ENCODE data around the gene HNRNPUL1.
A peak's percentile ranks its signal among the peaks of the same experiment; 100 is the strongest.

The HNRNPUL1 gene

DNA sequence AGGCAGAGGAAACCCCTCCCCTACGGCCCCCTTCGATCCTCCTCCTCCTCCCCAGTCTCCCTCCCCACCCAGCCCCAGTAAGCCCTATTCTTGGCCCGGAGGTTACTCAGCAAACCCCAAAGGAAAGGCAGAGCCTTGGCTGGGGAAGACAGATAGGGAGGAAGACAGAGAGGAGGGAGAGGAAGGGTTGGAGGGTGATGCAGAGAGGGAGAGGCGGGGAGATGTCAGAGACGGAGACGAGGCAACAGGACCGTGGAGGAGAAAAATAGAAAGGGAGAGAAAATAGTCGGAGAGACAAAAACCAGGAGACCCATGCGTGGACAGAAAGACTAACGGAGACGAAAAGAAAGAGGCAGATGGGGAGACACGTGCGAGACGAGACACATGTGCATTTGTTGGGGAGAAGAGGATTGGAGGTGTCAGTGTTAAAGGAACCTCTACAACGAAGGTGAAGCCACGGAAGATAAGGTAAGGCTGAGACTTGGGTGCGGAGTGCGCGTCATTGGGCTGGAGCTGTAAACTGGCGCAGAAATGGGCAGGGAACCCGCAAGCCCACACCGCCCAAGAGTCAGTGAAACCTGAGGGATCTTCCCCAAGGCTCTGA is 86.7 kb downstream of the HNRNPUL1 start:
- Histone ChIP-seq H3K4me3 (ENCODE audit: low read depth, low read length, poor library complexity, severe bottlenecking) (peak overlapping the region; percentile 98), H3K4me1 (ENCODE audit: insufficient read depth, low read length, severe bottlenecking) (peaks cover 22% of the 10 kb centered on the region), H3K79me2 (ENCODE audit: insufficient read depth, low read length) (peaks cover 14% of the 10 kb centered on the region), H2AFZ (ENCODE audit: low read length) (no peak overlapping the region), H3K36me3 (ENCODE audit: insufficient read depth, low read length) (peaks cover 13% of the 10 kb centered on the region), H3K27ac (ENCODE audit: low read depth, low read length, poor library complexity, severe bottlenecking) (peak overlapping the region; percentile 65), H3K9ac (ENCODE audit: low read length) (peak overlapping the region; percentile 98), H3K27me3 (ENCODE audit: insufficient read depth, low read length) (no peaks in the 10 kb centered on the region), H4K20me1 (ENCODE audit: insufficient read depth, low read length) (no peaks in the 10 kb centered on the region), H3F3A (ENCODE audit: insufficient read depth, low read length) (no peaks in the 10 kb centered on the region), H3K9me3 (ENCODE audit: low read length) (no peaks in the 10 kb centered on the region), H3K4me2 (ENCODE audit: low read length) (peak overlapping the region; percentile 90), H3K9me2 (ENCODE audit: low read depth, low read length) (no peaks in the 10 kb centered on the region)
- no peak for TF ChIP-seq EZH2 (IDR thresholded peaks at IDR 0.05; ENCODE audit: borderline replicate concordance, low read length)
- TF ChIP-seq, protein P1, sequence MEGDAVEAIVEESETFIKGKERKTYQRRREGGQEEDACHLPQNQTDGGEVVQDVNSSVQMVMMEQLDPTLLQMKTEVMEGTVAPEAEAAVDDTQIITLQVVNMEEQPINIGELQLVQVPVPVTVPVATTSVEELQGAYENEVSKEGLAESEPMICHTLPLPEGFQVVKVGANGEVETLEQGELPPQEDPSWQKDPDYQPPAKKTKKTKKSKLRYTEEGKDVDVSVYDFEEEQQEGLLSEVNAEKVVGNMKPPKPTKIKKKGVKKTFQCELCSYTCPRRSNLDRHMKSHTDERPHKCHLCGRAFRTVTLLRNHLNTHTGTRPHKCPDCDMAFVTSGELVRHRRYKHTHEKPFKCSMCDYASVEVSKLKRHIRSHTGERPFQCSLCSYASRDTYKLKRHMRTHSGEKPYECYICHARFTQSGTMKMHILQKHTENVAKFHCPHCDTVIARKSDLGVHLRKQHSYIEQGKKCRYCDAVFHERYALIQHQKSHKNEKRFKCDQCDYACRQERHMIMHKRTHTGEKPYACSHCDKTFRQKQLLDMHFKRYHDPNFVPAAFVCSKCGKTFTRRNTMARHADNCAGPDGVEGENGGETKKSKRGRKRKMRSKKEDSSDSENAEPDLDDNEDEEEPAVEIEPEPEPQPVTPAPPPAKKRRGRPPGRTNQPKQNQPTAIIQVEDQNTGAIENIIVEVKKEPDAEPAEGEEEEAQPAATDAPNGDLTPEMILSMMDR (IDR thresholded peaks at IDR 0.05; ENCODE audit: low read length) = no peak

DNA sequence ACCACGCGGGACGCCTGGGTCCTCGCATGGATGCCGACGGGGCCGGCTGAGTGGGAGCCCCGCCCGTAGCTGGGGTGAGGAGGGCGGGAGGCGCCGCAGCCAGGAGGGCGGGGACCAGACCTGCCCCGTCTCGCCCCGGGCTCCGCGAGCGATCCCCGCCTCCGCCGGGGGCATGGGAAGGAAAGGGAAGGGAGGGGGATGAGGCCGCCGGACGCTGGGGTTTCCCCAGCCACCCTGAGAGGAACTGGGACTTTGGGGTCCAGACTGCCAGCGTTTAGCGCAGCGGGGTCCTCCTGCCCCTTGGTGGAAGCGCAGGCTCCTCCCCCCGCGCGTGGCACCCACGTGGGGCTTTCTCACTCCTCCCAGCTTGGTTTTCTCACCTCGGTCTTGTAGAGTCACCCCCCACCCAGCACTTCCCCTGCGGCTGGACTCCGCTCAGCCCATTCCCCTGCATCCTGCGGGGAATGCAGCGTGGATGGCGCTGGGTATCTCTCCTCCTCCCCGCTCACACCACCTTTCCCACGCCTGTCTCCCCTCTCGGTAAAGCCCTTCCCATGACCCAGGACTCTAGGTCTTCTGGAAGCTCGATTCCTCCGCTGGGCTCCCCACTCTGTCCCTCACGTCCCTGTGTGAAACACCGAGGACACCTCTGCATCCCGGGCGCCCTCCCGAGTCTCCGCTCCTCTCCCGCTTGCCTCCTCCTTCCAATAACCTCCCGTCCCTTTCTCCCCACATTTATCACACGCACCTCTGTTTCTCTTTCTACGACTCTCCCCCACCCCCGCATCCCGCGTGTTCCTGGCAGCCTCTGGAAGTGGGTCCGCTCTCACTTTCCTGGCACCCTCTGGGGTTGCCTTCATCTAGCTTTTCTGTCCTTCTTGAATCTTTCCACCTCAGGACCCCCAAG is 87.4 kb downstream of the HNRNPUL1 start:
- Histone ChIP-seq H3K79me2 (ENCODE audit: insufficient read depth, low read length) (peaks cover 14% of the 10 kb centered on the region), H3K9me2 (ENCODE audit: low read depth, low read length) (no peaks in the 10 kb centered on the region), H3K27me3 (ENCODE audit: insufficient read depth, low read length) (no peaks in the 10 kb centered on the region), H4K20me1 (ENCODE audit: insufficient read depth, low read length) (no peaks in the 10 kb centered on the region), H3K27ac (ENCODE audit: low read depth, low read length, poor library complexity, severe bottlenecking) (peak overlapping the region; percentile 65), H2AFZ (ENCODE audit: low read length) (no peak overlapping the region), H3K36me3 (ENCODE audit: insufficient read depth, low read length) (peaks cover 9% of the 10 kb centered on the region), H3K4me3 (ENCODE audit: low read depth, low read length, poor library complexity, severe bottlenecking) (peak overlapping the region; percentile 98), H3F3A (ENCODE audit: insufficient read depth, low read length) (no peaks in the 10 kb centered on the region), H3K4me1 (ENCODE audit: insufficient read depth, low read length, severe bottlenecking) (peaks cover 22% of the 10 kb centered on the region), H3K9me3 (ENCODE audit: low read length) (no peaks in the 10 kb centered on the region), H3K9ac (ENCODE audit: low read length) (peak overlapping the region; percentile 98), H3K4me2 (ENCODE audit: low read length) (peak overlapping the region; percentile 90)
- TF ChIP-seq EZH2 (IDR thresholded peaks at IDR 0.05; ENCODE audit: borderline replicate concordance, low read length) = no peak
- TF ChIP-seq, protein P1 (IDR thresholded peaks at IDR 0.05; ENCODE audit: low read length) = no peak

DNA sequence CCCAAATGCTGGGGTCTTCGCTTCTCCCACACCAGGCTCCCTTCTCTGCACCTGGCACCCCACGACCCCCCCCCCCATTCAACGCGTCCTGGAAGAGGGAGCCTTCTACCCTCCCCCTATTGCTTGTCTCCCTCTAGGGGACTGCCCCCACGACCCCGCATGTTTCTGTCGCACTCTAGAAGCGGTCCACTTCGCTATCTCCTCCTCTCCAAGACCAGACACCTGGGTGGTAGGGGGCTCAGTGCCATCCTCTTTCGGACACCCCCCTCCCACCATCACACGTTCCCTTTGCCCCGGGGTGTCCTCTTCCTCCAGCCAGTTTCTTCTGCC is 88.1 kb downstream of the HNRNPUL1 start:
- Histone ChIP-seq H3K4me3 (ENCODE audit: low read depth, low read length, poor library complexity, severe bottlenecking) (peak overlapping the region; percentile 98), H2AFZ (ENCODE audit: low read length) (no peak overlapping the region), H3K9me2 (ENCODE audit: low read depth, low read length) (no peaks in the 10 kb centered on the region), H4K20me1 (ENCODE audit: insufficient read depth, low read length) (no peaks in the 10 kb centered on the region), H3K79me2 (ENCODE audit: insufficient read depth, low read length) (peaks cover 14% of the 10 kb centered on the region), H3K36me3 (ENCODE audit: insufficient read depth, low read length) (peaks cover 5% of the 10 kb centered on the region; the same call in 1 of the 2 replicates), H3K4me1 (ENCODE audit: insufficient read depth, low read length, severe bottlenecking) (peaks cover 22% of the 10 kb centered on the region), H3K4me2 (ENCODE audit: low read length) (peak overlapping the region; percentile 90), H3K27ac (ENCODE audit: low read depth, low read length, poor library complexity, severe bottlenecking) (peak overlapping the region; percentile 65), H3K9me3 (ENCODE audit: low read length) (no peaks in the 10 kb centered on the region), H3F3A (ENCODE audit: insufficient read depth, low read length) (no peaks in the 10 kb centered on the region), H3K27me3 (ENCODE audit: insufficient read depth, low read length) (no peaks in the 10 kb centered on the region), H3K9ac (ENCODE audit: low read length) (peak overlapping the region; percentile 98)
- TF ChIP-seq EZH2 (IDR thresholded peaks at IDR 0.05; ENCODE audit: borderline replicate concordance, low read length) = no peak
- TF ChIP-seq, protein P1 (IDR thresholded peaks at IDR 0.05; ENCODE audit: low read length) = no peak
